OCI-LY1 (cell line): ENCODE results near the gene LANCL3.

ENCODE experiments used
- H2AFZ ChIP-seq: fragments of 200-600 bp; sonication (generic), shearing (Covaris generic); 2 replicates; pipeline ENCODE4 v1.6.0; 2014; ENCODE audit warnings: antibody characterized with exemption, mild to moderate bottlenecking, low read length
- H3F3A ChIP-seq: fragments of 200-600 bp; sonication (generic), shearing (Covaris generic); 2 replicates; pipeline ENCODE4 v1.6.0; 2014; ENCODE audit warnings: mild to moderate bottlenecking, antibody characterized with exemption, low read length, moderate library complexity; ENCODE audit not compliant: insufficient read depth
- H3K27ac ChIP-seq: fragments of 200-600 bp; sonication (generic); 2 replicates; pipeline ENCODE4 v1.5.1; 2014; ENCODE audit warnings: low read length, mixed run types, mild to moderate bottlenecking, low read depth; ENCODE audit not compliant: poor library complexity, severe bottlenecking
- H3K27me3 ChIP-seq: fragments of 200-600 bp; sonication (generic); 2 replicates; pipeline ENCODE4 v1.6.0; 2014; ENCODE audit warnings: antibody characterized with exemption, mild to moderate bottlenecking, low read length, moderate library complexity; ENCODE audit not compliant: insufficient read depth
- H3K36me3 ChIP-seq: fragments of 200-600 bp; sonication (generic); 2 replicates; pipeline ENCODE4 v1.6.1; 2014; ENCODE audit warnings: mild to moderate bottlenecking, antibody characterized with exemption, low read length, moderate library complexity, mixed read lengths; ENCODE audit not compliant: insufficient read depth
- H3K4me1 ChIP-seq: fragments of 200-600 bp; sonication (generic); 2 replicates; pipeline ENCODE4 v1.5.1; 2014; ENCODE audit warnings: mild to moderate bottlenecking, low read length, moderate library complexity; ENCODE audit not compliant: insufficient read depth, severe bottlenecking
- H3K4me2 ChIP-seq: fragments of 200-600 bp; sonication (generic), shearing (Covaris generic); 2 replicates; pipeline ENCODE4 v1.6.1; 2014; ENCODE audit warnings: low read length
- H3K4me3 ChIP-seq: fragments of 200-600 bp; sonication (generic); 2 replicates; pipeline ENCODE4 v1.5.1; 2014; ENCODE audit warnings: low read length, low read depth, mild to moderate bottlenecking, mixed read lengths; ENCODE audit not compliant: poor library complexity, severe bottlenecking
- H3K79me2 ChIP-seq: fragments of 200-600 bp; shearing (Covaris generic); 2 replicates; pipeline ENCODE4 v1.6.1; 2016; ENCODE audit warnings: mixed run types, low read length, mixed read lengths; ENCODE audit not compliant: insufficient read depth
- H3K9ac ChIP-seq: fragments of 200-600 bp; sonication (generic), shearing (Covaris generic); 2 replicates; pipeline ENCODE4 v1.6.1; 2014; ENCODE audit warnings: mild to moderate bottlenecking, low read length, mixed read lengths
- H3K9me2 ChIP-seq: fragments of 200-600 bp; sonication (generic), shearing (Covaris generic); 2 replicates; pipeline ENCODE4 v1.6.1; 2014; ENCODE audit warnings: low read depth, mild to moderate bottlenecking, low read length, mixed read lengths
- H3K9me3 ChIP-seq: fragments of 200-600 bp; shearing (Covaris generic); 2 replicates; pipeline ENCODE4 v1.6.1; 2014; ENCODE audit warnings: low read length, mixed read lengths
- H4K20me1 ChIP-seq: fragments of 200-600 bp; sonication (generic), shearing (Covaris generic); 2 replicates; pipeline ENCODE4 v1.6.0; 2016; ENCODE audit warnings: mild to moderate bottlenecking, low read length; ENCODE audit not compliant: insufficient read depth
- CTCF ChIP-seq: fragments of 200-600 bp; sonication (generic), shearing (Covaris generic); IDR thresholded peaks from 2 replicates; pipeline ENCODE4 v1.5.1; 2017; ENCODE audit warnings: mild to moderate bottlenecking, antibody characterized with exemption, low read length, moderate library complexity, mixed read lengths
- EZH2 ChIP-seq: fragments of 200-600 bp; sonication (generic), shearing (Covaris generic); IDR thresholded peaks from 2 replicates; pipeline ENCODE4 v1.8.0; 2017; ENCODE audit warnings: borderline replicate concordance, mixed run types, mild to moderate bottlenecking, antibody characterized with exemption, low read length, moderate library complexity, mixed read lengths

LANCL3 gene

GRCh38 chrX:37607243-37607642 is 35.8 kb downstream of the LANCL3 start:
- Histone ChIP-seq H3K27ac (no peak overlapping the region), H3K27me3 (no peaks in the 10 kb centered on the region), H3K79me2 (no peaks in the 10 kb centered on the region), H3F3A (no peaks in the 10 kb centered on the region), H3K9ac (no peak overlapping the region), H3K9me3 (no peaks in the 10 kb centered on the region), H3K4me3 (no peak overlapping the region), H3K4me2 (no peak overlapping the region), H3K9me2 (no peaks in the 10 kb centered on the region), H3K4me1 (no peaks in the 10 kb centered on the region), H4K20me1 (no peaks in the 10 kb centered on the region), H3K36me3 (no peaks in the 10 kb centered on the region), H2AFZ (no peak overlapping the region)
- TF ChIP-seq CTCF (no peak), EZH2 (no peak)

GRCh38 chrX:37608156-37608555 is 36.7 kb downstream of the LANCL3 start:
- Histone ChIP-seq H3K4me2 (no peak overlapping the region), H3K36me3 (no peaks in the 10 kb centered on the region), H2AFZ (no peak overlapping the region), H3K9ac (no peak overlapping the region), H3K9me2 (no peaks in the 10 kb centered on the region), H3F3A (no peaks in the 10 kb centered on the region), H3K4me3 (no peak overlapping the region), H3K79me2 (no peaks in the 10 kb centered on the region), H3K4me1 (no peaks in the 10 kb centered on the region), H3K9me3 (no peaks in the 10 kb centered on the region), H4K20me1 (no peaks in the 10 kb centered on the region), H3K27me3 (no peaks in the 10 kb centered on the region), H3K27ac (no peak overlapping the region)
- no peak for TF ChIP-seq EZH2
- TF ChIP-seq CTCF = no peak

GRCh38 chrX:37609727-37610126 is 38.3 kb downstream of the LANCL3 start:
- H2AFZ ChIP-seq = no peak overlapping the region
- H3K9me2 ChIP-seq = no peaks in the 10 kb centered on the region
- H3K79me2 ChIP-seq = no peaks in the 10 kb centered on the region
- H3K9ac ChIP-seq = no peak overlapping the region
- H3K4me1 ChIP-seq = no peaks in the 10 kb centered on the region
- no peak overlapping the region for H3K27ac ChIP-seq
- no peaks in the 10 kb centered on the region for H3K27me3 ChIP-seq
- TF ChIP-seq EZH2 (no peak), CTCF (no peak)
- H4K20me1 ChIP-seq = no peaks in the 10 kb centered on the region
- H3F3A ChIP-seq = no peaks in the 10 kb centered on the region
- H3K9me3 ChIP-seq = no peaks in the 10 kb centered on the region
- H3K36me3 ChIP-seq = no peaks in the 10 kb centered on the region
- no peak overlapping the region for H3K4me3 ChIP-seq
- no peak overlapping the region for H3K4me2 ChIP-seq
